Panc1 (cell line): ENCODE data around the gene MEIS1. TPM values are rescaled to one million over a fixed set of nuclear protein-coding genes. Genes with fewer than 3 reads are reported as not detected.

Experiments used
- ATAC-seq: fragments of 200-7000 bp; cut with Tn5 transposase; 2 replicates; pipeline ENCODE4 v1.9.1; 2020; ENCODE audit warnings: mild to moderate bottlenecking, moderate library complexity
- BruUV-seq: library from RNA; stranded (reverse); fragments of 400-500 nt; replicated peaks from 2 replicates; lab custom pipeline; 2021; lab: Mats Ljungman, UMichigan
- CTCF ChIA-PET: fragments of 300-600 bp; sonication (Branson Sonifier 250); formaldehyde crosslinking; loops from one replicate; lab custom pipeline; 2022; ENCODE audit warnings: antibody characterized with exemption; lab: Charles Lee
- POLR2A ChIA-PET: fragments of 300-600 bp; sonication (Branson Sonifier 250); formaldehyde crosslinking; loops from one replicate; lab custom pipeline; 2022; ENCODE audit warnings: antibody characterized with exemption; lab: Charles Lee
- DNase-seq: peaks from one replicate; pipeline ENCODE4 v3.0.0-alpha.2; 2010; ENCODE audit warnings: low read depth, low spot score
- H3K27ac ChIP-seq: 2 replicates; pipeline ENCODE4 v1.5.1; 2011; ENCODE audit warnings: mild to moderate bottlenecking, low read length, inconsistent platforms
- H3K27me3 ChIP-seq: fragments of 200-500 bp; sonication (Bioruptor generic); 2 replicates; pipeline ENCODE4 v1.6.0; 2014; ENCODE audit warnings: low read length, inconsistent platforms; ENCODE audit not compliant: control insufficient read depth, insufficient read depth
- H3K36me3 ChIP-seq: fragments of 200-500 bp; sonication (Bioruptor generic); 2 replicates; pipeline ENCODE4 v1.5.1; 2014; ENCODE audit warnings: inconsistent platforms, mild to moderate bottlenecking, low read length, moderate library complexity; ENCODE audit not compliant: control insufficient read depth, insufficient read depth
- H3K4me1 ChIP-seq: 2 replicates; pipeline ENCODE4 v1.5.1; 2011; ENCODE audit warnings: inconsistent platforms, mild to moderate bottlenecking, low read length, moderate library complexity; ENCODE audit not compliant: control insufficient read depth, insufficient read depth
- H3K4me3 ChIP-seq, 2 experiments: 2 replicates each; pipeline ENCODE4 v1.5.1; 2011 to 2012; ENCODE audit warnings: low read depth in 2 of 2, low read length in 2 of 2, mild to moderate bottlenecking in 2 of 2, inconsistent platforms in 1 of 2, moderate library complexity in 1 of 2
- H3K9me3 ChIP-seq: fragments of 200-500 bp; sonication (Bioruptor generic); 2 replicates; pipeline ENCODE4 v1.5.1; 2014; ENCODE audit warnings: low read depth, mild to moderate bottlenecking, inconsistent platforms, low read length, moderate library complexity; ENCODE audit not compliant: control insufficient read depth, insufficient read depth
- CTCF ChIP-seq: fragments of 450-650 bp; IDR thresholded peaks from 2 replicates; pipeline ENCODE4 v1.5.1; 2017; ENCODE audit warnings: mild to moderate bottlenecking
- POLR2AphosphoS5 ChIP-seq: IDR thresholded peaks from 2 replicates; pipeline ENCODE4 v1.6.1; 2012; ENCODE audit warnings: mild to moderate bottlenecking, low read depth, low read length, moderate library complexity
- REST ChIP-seq, 2 experiments: IDR thresholded peaks; 2 replicates each; pipeline ENCODE4 v1.6.1; 2011 to 2012; ENCODE audit warnings: low read depth in 2 of 2, control low read depth in 1 of 2, low read length in 1 of 2, mild to moderate bottlenecking in 1 of 2, moderate library complexity in 1 of 2; ENCODE audit not compliant: insufficient read depth in 1 of 2
- SIN3A ChIP-seq: IDR thresholded peaks from 2 replicates; pipeline ENCODE4 v1.6.1; 2012; ENCODE audit warnings: low read depth, mild to moderate bottlenecking, low read length, moderate library complexity, borderline replicate concordance; ENCODE audit not compliant: insufficient read depth
- TCF7L2 ChIP-seq: IDR thresholded peaks from 2 replicates; pipeline ENCODE4 v1.6.1; 2011; ENCODE audit warnings: mild to moderate bottlenecking, low read depth, low read length, inconsistent platforms
- in situ Hi-C: cut with HindIII; loops from 2 replicates; pipeline ENCODE4 v1.10.0; 2016; ENCODE audit warnings: low sequenced_read_pairs, low pct_unique_long_range_greater_than_20kb
- intact Hi-C: fragments of 100-400 bp; cut with micrococcal nuclease; formaldehyde crosslinking; loops from one replicate; pipeline ENCODE4 v1.10.0; 2022; ENCODE audit not compliant: unreplicated experiment
- total RNA-seq: library from RNA; stranded (reverse); gene quantifications from one replicate; pipeline ENCODE4 v1.2.1, GENCODE V29; 2021; ENCODE audit not compliant: unreplicated experiment

The MEIS1 gene
- total RNA-seq, 1 experiment from 2014 or later, result 2.0 TPM

GRCh38 chr2:66460031-66460430, 25.1 kb downstream of the MEIS1 start:
- no peaks in the 10 kb centered on the region for H3K36me3 ChIP-seq
- DNase-seq (no peak), ATAC-seq (no peak)
- POLR2A ChIA-PET, result no interaction called here
- no peaks in the 10 kb centered on the region for H3K4me1 ChIP-seq
- no peak for TF ChIP-seq POLR2AphosphoS5
- no peak for TF ChIP-seq CTCF
- no peak for TF ChIP-seq SIN3A
- no peak for TF ChIP-seq REST (IDR thresholded peaks at IDR 0.05; ENCODE audit: insufficient read depth in 1 of 2, low read depth in 2 of 2, low read length in 1 of 2)
- no peak for TF ChIP-seq TCF7L2
- H3K27ac ChIP-seq, result no peak overlapping the region
- CTCF ChIA-PET, result no interaction called here
- in situ Hi-C loops, result no loop called here
- intact Hi-C loops, result no loop called here
- no peaks in the 10 kb centered on the region for H3K9me3 ChIP-seq
- H3K27me3 ChIP-seq, result peaks cover 1% of the 10 kb centered on the region; the same call in 1 of the 2 replicates
- no peak overlapping the region for H3K4me3 ChIP-seq
- no TSS peak for BruUV-seq

- ATAC-seq (no peak), DNase-seq (no peak)
- H3K36me3 ChIP-seq, result no peaks in the 10 kb centered on the region
- CTCF ChIA-PET, result no interaction called here
- no peak overlapping the region for H3K4me3 ChIP-seq
- peaks cover 2% of the 10 kb centered on the region for H3K27me3 ChIP-seq
- no peak for TF ChIP-seq CTCF
- TF ChIP-seq SIN3A, result no peak
- no peak for TF ChIP-seq TCF7L2
- TF ChIP-seq POLR2AphosphoS5, result no peak
- TF ChIP-seq REST (IDR thresholded peaks at IDR 0.05; ENCODE audit: insufficient read depth in 1 of 2, low read depth in 2 of 2, low read length in 1 of 2), result no peak
- POLR2A ChIA-PET, result no interaction called here
- no peaks in the 10 kb centered on the region for H3K4me1 ChIP-seq
- intact Hi-C loops (no loop called here), in situ Hi-C loops (no loop called here)
- no peak overlapping the region for H3K27ac ChIP-seq
- H3K9me3 ChIP-seq, result no peaks in the 10 kb centered on the region
- no TSS peak for BruUV-seq
Measured at GRCh38 chr2:66461001-66461663, 26.2 kb downstream of the MEIS1 start.
